GM18520 (cell line): ENCODE measurements around the gene ZEB2.
A peak's percentile ranks its signal among the peaks of the same experiment; 100 is the strongest.
"Not testable (repeated sequence)": the region's sequence is repeated elsewhere in the genome, so short reads cannot be mapped to it uniquely, and the experiment has no call there.

ENCODE experiments used
- ATAC-seq: cut with Tn5 transposase; IDR thresholded peaks from one replicate; pipeline ENCODE4 v1.9.1; 2021; ENCODE audit not compliant: unreplicated experiment

ZEB2 gene

GRCh38 chr2:144390424-144391020 is 129.4 kb downstream of the ZEB2 start:
- no peak for ATAC-seq

DNA sequence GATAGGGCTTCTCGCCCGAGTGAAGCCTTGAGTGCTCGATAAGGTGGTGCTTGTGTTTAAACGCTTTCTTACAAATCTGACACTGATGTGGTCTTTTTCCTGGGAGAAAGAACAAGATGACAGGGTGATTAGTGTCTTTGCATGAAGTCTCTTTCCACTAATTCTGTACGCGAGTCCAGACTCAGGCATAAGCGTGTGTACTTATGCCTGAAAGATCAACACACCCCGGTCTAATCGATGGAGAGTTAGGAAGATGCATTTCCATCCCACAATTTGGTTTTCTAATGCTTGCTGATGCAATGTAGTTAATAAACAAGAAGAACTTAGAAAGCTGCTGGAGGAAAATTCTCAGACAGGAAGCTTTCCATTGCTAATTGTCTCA is 130.0 kb downstream of the ZEB2 start:
- ATAC-seq = no peak

DNA sequence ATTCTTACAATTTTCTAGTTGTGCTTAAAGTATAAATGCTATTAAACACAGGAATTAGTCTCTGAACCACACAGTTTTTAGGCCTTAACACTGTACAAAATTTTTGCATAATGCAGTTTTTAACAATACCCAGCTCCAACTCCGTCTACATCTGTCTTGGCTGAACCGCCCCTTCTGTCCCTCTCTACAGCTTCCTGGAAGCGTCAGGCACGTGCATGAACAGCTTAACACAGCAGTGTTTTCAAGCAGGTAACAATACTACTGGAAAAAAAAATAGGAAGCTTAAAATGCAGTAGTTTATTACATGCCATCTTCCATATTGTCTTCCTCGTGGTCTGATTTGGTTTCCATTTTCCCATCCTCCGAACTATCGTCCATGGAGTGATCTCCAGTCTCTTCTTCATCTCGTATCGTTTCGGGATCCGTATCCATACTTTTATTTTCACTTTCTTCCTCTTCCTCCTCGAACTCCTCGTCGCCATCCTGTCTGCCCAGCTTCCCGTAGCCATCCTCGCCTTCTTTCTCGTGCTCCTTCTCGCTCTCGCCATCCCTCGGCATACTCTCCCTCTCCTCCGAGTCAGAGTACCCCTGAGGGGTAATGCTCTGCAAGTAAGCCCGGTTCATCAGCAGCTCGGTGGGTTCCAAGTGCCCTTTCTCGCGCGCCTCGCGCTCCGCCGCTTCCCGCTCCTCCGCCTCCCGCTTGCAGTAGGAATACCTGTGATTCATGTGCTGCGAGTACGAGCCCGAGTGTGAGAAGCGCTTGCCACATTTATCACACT is 130.6 kb downstream of the ZEB2 start:
- ATAC-seq = no peak

DNA sequence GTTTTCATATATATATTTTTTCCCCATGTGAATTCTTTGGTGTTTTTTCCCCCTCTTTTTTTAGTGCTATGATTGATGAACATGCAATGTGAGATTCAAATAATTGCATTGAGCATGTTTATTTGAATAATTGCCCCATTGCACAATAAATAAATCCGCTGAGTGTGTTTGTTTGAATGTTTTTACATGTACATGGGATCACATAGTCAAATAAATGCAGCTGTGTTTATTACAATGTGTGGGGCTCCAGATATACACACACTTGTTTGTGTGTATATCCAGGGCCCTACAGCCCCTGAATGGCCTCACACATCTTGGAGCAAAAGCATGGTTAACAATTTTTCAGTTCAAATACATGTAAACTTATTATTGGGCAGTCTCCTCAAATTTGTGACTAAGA is 134.5 kb downstream of the ZEB2 start:
- ATAC-seq = no peak

GRCh38 chr2:144383571-144384100 is 136.3 kb downstream of the ZEB2 start:
- no peak for ATAC-seq

DNA sequence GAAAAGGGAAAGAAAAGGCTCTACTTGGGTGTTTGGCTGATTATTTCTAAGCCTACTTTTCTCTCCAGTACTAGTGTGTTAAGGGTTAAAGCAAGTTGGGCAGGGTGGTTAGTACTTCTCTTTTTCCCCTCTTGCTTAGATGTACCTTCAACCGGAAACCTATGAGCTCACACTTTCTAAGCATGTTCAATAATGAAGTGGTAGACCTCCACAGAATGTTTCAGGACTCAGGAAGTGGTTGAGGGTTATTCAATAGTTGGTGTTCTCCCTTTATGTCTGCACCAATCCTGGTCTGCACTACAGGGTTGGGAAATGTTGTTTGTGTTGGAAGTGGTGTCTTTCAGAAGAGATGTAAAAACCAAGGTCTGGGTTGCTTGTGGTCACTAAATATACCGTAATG is 137.1 kb downstream of the ZEB2 start:
- peak; percentile 98 for ATAC-seq

DNA sequence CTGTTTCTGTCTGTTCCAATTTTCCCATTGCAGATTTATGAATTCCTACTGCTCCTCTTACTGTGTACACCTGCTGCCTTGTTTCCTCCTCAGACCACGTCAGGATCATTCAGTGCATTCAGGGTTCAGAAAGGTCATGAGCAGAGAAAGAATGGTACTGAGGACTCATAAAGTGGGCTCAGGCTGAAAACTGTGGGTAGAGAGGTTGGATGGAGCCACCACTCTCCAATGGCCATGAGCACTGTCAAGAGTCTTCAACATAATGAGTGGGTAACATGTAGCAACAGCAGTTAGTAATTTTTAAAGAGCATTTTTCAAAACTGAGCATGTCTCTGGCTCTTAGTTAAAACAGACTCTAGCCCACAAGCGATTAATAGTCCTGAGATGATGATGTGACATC is 138.2 kb downstream of the ZEB2 start:
- no peak for ATAC-seq

DNA sequence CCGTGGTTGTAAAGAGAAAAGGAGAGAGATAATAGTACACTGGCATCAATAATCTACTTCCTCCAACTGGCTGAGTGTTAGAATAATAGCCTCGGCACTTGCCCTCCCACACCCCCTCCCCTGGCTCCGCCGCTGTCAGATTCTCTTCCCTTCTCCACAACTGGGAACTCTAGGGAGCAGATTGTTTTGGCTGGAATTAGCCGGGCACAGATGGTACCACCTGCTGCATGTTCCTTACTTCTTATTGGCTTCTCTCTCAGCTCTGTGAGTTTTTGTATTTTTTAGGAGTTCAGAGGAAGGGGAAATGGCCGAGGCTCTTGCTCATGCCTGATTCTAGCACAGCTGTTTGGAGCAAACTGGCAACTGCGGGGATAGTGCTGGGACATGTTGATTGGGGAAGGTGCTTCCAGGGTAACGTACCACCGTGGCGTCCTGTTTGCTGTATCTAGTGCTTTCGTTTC is 140.0 kb downstream of the ZEB2 start:
- no peak for ATAC-seq

- ATAC-seq = no peak
Measured at GRCh38 chr2:144378551-144378950, 141.4 kb downstream of the ZEB2 start.

DNA sequence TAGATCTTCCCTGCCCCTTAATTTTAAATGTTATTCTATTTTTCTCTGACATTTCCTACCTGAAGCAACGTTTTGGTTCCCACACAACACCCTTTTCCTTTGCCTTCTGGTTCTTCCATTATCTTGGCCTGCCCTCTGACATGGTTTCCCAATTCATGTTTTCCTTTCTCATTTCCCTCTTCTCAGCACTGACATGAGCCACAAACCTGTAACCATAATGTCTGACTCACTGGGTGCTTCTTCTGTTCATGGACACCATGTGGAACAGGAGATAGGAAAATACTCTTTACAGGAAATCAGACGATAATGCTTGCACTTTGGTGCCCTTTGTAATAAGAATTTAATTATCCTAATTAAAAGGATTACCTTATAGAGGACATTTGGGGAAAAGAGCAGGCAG is 142.0 kb downstream of the ZEB2 start:
- no peak for ATAC-seq

- ATAC-seq = no peak
Measured at GRCh38 chr2:144376926-144377325, 143.0 kb downstream of the ZEB2 start.

DNA sequence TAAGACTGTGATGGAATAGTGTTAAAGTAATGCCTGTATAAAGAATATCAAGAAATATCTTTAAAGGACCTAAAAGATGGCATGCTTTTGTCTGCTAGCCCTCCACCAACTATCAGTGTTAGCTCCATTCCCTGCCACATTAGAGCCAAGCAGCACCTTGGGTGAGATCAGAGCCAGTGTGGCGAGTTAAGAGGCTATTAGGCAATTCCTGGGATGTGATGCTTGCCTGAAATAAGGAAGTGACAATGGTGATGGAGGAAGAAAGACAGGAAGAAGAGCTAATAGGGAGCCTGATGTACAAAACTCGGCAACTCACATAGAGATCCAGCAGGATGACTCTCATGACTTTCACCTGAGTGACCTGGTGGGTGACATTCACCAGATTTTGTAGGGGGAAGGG is 143.5 kb downstream of the ZEB2 start:
- no peak for ATAC-seq

- ATAC-seq = peak; percentile 55
Measured at GRCh38 chr2:144374163-144374661, 145.7 kb downstream of the ZEB2 start.

- no peak for ATAC-seq
Measured at GRCh38 chr2:144372410-144373080, 147.4 kb downstream of the ZEB2 start.

DNA sequence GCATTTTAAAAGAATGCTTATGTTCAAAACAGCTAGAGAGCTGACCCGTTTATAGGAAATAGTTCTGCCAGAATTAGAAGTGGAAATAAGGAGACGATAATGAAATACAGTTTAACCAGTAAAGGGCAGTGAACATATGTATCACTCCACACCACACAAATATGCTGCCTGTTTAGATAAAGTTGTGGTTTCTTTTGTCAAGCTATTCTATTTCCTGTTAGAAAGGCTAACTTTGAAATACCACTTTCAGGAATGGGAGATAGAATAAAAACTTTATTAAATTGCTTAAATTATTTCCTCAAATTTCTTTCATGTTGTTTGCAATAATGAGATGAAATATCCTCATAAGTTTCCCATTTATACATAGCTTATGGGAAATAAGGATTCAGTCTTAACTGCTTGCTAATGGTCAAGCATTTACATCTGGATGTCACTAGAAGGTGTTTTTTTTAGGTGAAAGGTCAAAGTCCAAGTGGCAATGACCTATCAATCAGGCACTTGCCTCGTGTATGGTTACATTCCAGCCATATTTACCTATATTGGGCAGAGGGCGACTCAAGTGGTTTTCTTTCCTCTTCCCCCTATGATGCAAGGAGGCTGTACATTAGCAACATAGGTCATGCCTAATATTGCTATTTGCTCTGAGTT is 148.9 kb downstream of the ZEB2 start:
- ATAC-seq = no peak

DNA sequence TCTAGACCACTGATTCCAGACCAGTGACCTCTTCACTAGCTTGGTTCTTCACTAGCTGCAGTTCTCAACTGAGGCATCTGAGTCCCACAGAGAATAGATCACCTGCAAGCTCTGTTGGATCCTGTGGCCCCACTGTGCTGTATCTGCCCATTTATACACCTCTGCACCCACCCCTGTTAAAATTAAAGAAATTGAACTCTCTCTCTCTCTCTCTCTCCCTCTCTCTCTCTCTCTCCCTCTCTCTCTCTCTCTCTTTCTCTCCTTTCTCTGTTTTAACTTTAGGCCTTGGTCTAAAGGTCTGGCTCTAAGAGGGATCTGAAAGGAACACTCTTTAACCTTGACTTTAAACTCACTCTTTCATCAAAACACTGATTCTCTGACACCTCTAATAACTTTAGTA is 150.5 kb downstream of the ZEB2 start:
- no peak for ATAC-seq

DNA sequence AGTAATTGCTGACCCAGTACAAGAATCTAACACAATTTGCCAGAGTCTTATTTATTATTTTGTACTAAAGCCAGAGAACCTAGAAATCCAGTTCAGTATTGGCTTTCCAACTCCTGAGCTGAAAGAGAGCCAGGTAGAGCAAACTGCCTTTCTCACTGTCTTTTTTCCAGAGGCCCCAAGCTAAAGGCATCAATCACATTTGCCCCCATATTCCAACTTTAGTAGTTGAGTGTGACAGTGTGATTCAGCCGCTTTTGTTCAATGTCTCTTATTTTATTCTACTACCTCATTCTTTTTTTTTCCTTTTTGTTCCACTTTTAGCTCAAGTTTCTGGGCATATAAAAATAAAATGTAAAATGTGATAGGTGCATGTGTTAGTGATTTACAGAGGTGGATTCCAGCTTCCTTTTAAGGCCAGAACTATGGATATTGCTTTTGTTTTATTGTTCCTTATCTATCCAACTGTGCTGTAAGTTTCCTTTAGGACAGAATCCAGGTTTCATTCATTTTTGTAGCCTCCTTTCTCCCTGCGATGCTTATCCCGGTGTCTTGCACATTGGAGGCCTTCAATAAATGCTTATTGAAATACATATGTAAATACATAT is 153.0 kb downstream of the ZEB2 start:
- no peak for ATAC-seq

GRCh38 chr2:144364944-144365738 is 154.8 kb downstream of the ZEB2 start:
- peak; percentile 98 for ATAC-seq

DNA sequence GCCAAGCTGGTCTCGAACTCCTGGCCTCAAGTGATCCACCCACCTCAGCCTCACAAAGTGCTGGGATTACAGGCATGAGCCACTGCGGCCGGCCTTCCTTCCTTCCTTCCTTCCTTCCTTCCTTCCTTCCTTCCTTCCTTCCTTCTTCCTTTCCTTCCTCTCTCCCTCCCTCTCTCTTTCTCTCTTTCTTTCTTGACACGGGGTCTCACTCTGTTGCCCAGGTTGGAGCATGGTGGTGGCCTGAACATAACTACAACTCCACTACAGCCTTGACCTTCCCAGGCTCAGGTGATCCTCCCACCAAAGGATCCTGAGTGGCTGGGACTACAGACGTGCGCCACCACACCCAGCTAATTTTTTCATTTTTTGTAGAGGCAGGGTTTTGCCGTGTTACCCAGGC is 155.7 kb downstream of the ZEB2 start:
- not testable (repeated sequence) for ATAC-seq

- no peak for ATAC-seq
Measured at GRCh38 chr2:144362401-144362800, 157.5 kb downstream of the ZEB2 start.
